ENCODE measurements around the gene ZFAND3. TPM values are rescaled to one million over a fixed set of nuclear protein-coding genes. Genes with fewer than 3 reads are reported as not detected.

The ZFAND3 gene
- polyA plus RNA-seq, 3 donors: 11.5 to 21.1 (median 11.7) TPM

- TF ChIP-seq CTCF (IDR thresholded peaks at IDR 0.05): no peak
- Histone ChIP-seq H3K27me3 (ENCODE audit: control insufficient read depth in 2 of 2, insufficient read depth in 2 of 2, low read length in 2 of 2) (no peaks in the 10 kb centered on the region), H3K27ac (ENCODE audit: low read depth in 1 of 2, low read length in 2 of 2) (no peak overlapping the region), H3K9ac (ENCODE audit: insufficient read depth, low read length, poor library complexity, severe bottlenecking) (no peak overlapping the region), H3K9me3 (replicated peaks in 1 of 2; ENCODE audit: control insufficient read depth in 1 of 2, insufficient read depth in 1 of 2, low read length in 2 of 2) (no peaks in the 10 kb centered on the region), H2AFZ (ENCODE audit: insufficient read depth, low read depth, low read length, poor library complexity, severe bottlenecking) (no peak overlapping the region), H4K20me1 (ENCODE audit: insufficient read depth, low read length) (peaks cover 100% of the 10 kb centered on the region), H3K79me2 (ENCODE audit: insufficient read depth, low read length) (peaks cover 95% of the 10 kb centered on the region), H3K4me3 (replicated peaks in 1 of 3; ENCODE audit: low read depth in 2 of 3, low read length in 3 of 3) (no peak overlapping the region), H3K36me3 (replicated peaks in 1 of 2; ENCODE audit: control insufficient read depth in 1 of 2, insufficient read depth in 2 of 2, low read length in 2 of 2) (no peaks in the 10 kb centered on the region), H3K4me2 (replicated peaks; ENCODE audit: extremely low read depth, low read length, poor library complexity, severe bottlenecking) (no peak overlapping the region), H3K4me1 (ENCODE audit: control insufficient read depth in 1 of 2, insufficient read depth in 2 of 2, low read length in 2 of 2) (no peaks in the 10 kb centered on the region)
- no peaks in the 10 kb centered on the region for H3K9me3 Mint-ChIP-seq
- H3K27me3 Mint-ChIP-seq (ENCODE audit: low read depth in 3 of 3): no peaks in the 10 kb centered on the region
- WGBS (ENCODE audit: insufficient coverage): 100% methylated on average over 1 of the region's 2 CpGs
- H3K4me3 Mint-ChIP-seq: no peak overlapping the region
- no peak for DNase-seq
- intact Hi-C loops (cut with micrococcal nuclease): no loop called here
- H3K4me1 Mint-ChIP-seq: peaks cover 30% of the 10 kb centered on the region
- peak overlapping the region in 2 of 7 donors; percentile 3 to 27 for H3K27ac Mint-ChIP-seq
- H3K36me3 Mint-ChIP-seq: peaks cover 0 to 4% of the 10 kb centered on the region in 2 donors
Observed at GRCh38 chr6:37984578-37984977, 165.1 kb downstream of the ZFAND3 start.

- no peak for DNase-seq
- H3K27me3 Mint-ChIP-seq (ENCODE audit: low read depth in 3 of 3): no peaks in the 10 kb centered on the region
- TF ChIP-seq CTCF (IDR thresholded peaks at IDR 0.05): no peak
- H3K36me3 Mint-ChIP-seq: peaks cover 0 to 4% of the 10 kb centered on the region in 2 donors
- Histone ChIP-seq H3K4me3 (replicated peaks in 1 of 3; ENCODE audit: low read depth in 2 of 3, low read length in 3 of 3) (no peak overlapping the region), H3K27ac (ENCODE audit: low read depth in 1 of 2, low read length in 2 of 2) (no peak overlapping the region), H3K79me2 (ENCODE audit: insufficient read depth, low read length) (peaks cover 95% of the 10 kb centered on the region), H4K20me1 (ENCODE audit: insufficient read depth, low read length) (peaks cover 100% of the 10 kb centered on the region), H3K9ac (ENCODE audit: insufficient read depth, low read length, poor library complexity, severe bottlenecking) (no peak overlapping the region), H3K36me3 (replicated peaks in 1 of 2; ENCODE audit: control insufficient read depth in 1 of 2, insufficient read depth in 2 of 2, low read length in 2 of 2) (no peaks in the 10 kb centered on the region), H2AFZ (ENCODE audit: insufficient read depth, low read depth, low read length, poor library complexity, severe bottlenecking) (no peak overlapping the region), H3K9me3 (replicated peaks in 1 of 2; ENCODE audit: control insufficient read depth in 1 of 2, insufficient read depth in 1 of 2, low read length in 2 of 2) (no peaks in the 10 kb centered on the region), H3K4me2 (replicated peaks; ENCODE audit: extremely low read depth, low read length, poor library complexity, severe bottlenecking) (no peak overlapping the region), H3K4me1 (ENCODE audit: control insufficient read depth in 1 of 2, insufficient read depth in 2 of 2, low read length in 2 of 2) (no peaks in the 10 kb centered on the region), H3K27me3 (ENCODE audit: control insufficient read depth in 2 of 2, insufficient read depth in 2 of 2, low read length in 2 of 2) (no peaks in the 10 kb centered on the region)
- intact Hi-C loops (cut with micrococcal nuclease): no loop called here
- peak overlapping the region in 2 of 7 donors; percentile 53 to 61 for H3K27ac Mint-ChIP-seq
- no peaks in the 10 kb centered on the region for H3K9me3 Mint-ChIP-seq
- H3K4me3 Mint-ChIP-seq: no peak overlapping the region
- peaks cover 23% of the 10 kb centered on the region for H3K4me1 Mint-ChIP-seq
- 100% methylated on average over 1 of the region's 7 CpGs for WGBS (ENCODE audit: insufficient coverage)
Observed at GRCh38 chr6:37985355-37985754, 165.8 kb downstream of the ZFAND3 start.

Data from CD14-positive monocyte (primary cell).